Vagina (tissue), 2 donors: ENCODE data around the gene ARHGEF2. TPM values are rescaled to one million over a fixed set of nuclear protein-coding genes. Genes with fewer than 3 reads are reported as not detected.

Source experiments
- DNase-seq, 2 donors: peaks; one replicate each; pipeline ENCODE4 v3.0.0-alpha.2; 2017; ENCODE audit errors: extremely low spot score in 2 of 2
- H3K27ac ChIP-seq: fragments of 200-600 bp; sonication (generic); one replicate; pipeline ENCODE4 v1.5.1; 2019
- H3K27me3 ChIP-seq: fragments of 200-600 bp; sonication (generic); one replicate; pipeline ENCODE4 v1.5.1; 2019
- H3K36me3 ChIP-seq, 2 donors: fragments of 200-600 bp; sonication (generic); one replicate each; pipeline ENCODE4 v1.5.1; 2017 to 2019
- H3K4me1 ChIP-seq: fragments of 200-600 bp; sonication (generic); one replicate; pipeline ENCODE4 v1.5.1; 2019
- H3K4me3 ChIP-seq, 2 donors: fragments of 200-600 bp; sonication (generic); 1 replicate in 1 of 2; 2 replicates in 1 of 2; pipeline ENCODE4 v1.5.1; 2016 to 2019
- H3K9me3 ChIP-seq: fragments of 200-600 bp; sonication (generic); one replicate; pipeline ENCODE4 v1.5.1; 2019
- CTCF ChIP-seq, 3 experiments: fragments of 450-650 bp in 2 of 3; fragments of 200-600 bp in 1 of 3; sonication (generic) in 1 of 3; IDR thresholded peaks; one replicate each; pipeline ENCODE4 v1.5.1; 2017 to 2019; ENCODE audit warnings: antibody characterized with exemption in 3 of 3, mild to moderate bottlenecking in 2 of 3, moderate library complexity in 2 of 3
- POLR2A ChIP-seq, 2 donors: fragments of 450-650 bp; IDR thresholded peaks; one replicate each; pipeline ENCODE4 v1.6.1; 2017; ENCODE audit warnings: antibody characterized with exemption in 2 of 2, mild to moderate bottlenecking in 2 of 2, moderate library complexity in 2 of 2
- POLR2AphosphoS5 ChIP-seq, 2 donors: sonication (generic); formaldehyde crosslinking; IDR thresholded peaks; one replicate each; pipeline ENCODE4 v1.9.0; 2017; ENCODE audit warnings: antibody characterized with exemption in 2 of 2, mild to moderate bottlenecking in 2 of 2, low read depth in 1 of 2; ENCODE audit not compliant: insufficient read depth in 1 of 2
- intact Hi-C: fragments of 100-400 bp; cut with DNase I; formaldehyde crosslinking; loops from one replicate; pipeline ENCODE4 v1.15.1; 2023
- total RNA-seq: library from RNA; depleted of rRNA; stranded (reverse); fragments of >200 nt; gene quantifications from one replicate; pipeline ENCODE4 v1.2.3, GENCODE V29; 2016

ARHGEF2 gene
- total RNA-seq, 1 donor from 2014 or later: 76.4 TPM

- Histone ChIP-seq H3K36me3 (peaks cover 10 to 93% of the 10 kb centered on the region in 2 donors), H3K27me3 (no peaks in the 10 kb centered on the region), H3K4me1 (peaks cover 11% of the 10 kb centered on the region), H3K9me3 (no peaks in the 10 kb centered on the region), H3K4me3 (no peak overlapping the region), H3K27ac (no peak overlapping the region)
- no peak for TF ChIP-seq CTCF (IDR thresholded peaks at IDR 0.05)
- no peak for TF ChIP-seq POLR2A (IDR thresholded peaks at IDR 0.05)
- TF ChIP-seq POLR2AphosphoS5 (IDR thresholded peaks at IDR 0.05; ENCODE audit: insufficient read depth in 1 of 2, low read depth in 1 of 2): no peak
- intact Hi-C loops: no loop called here
- DNase-seq: no peak
Measured at GRCh38 chr1:155957411-155957915, 20.9 kb downstream of the ARHGEF2 start.

DNA sequence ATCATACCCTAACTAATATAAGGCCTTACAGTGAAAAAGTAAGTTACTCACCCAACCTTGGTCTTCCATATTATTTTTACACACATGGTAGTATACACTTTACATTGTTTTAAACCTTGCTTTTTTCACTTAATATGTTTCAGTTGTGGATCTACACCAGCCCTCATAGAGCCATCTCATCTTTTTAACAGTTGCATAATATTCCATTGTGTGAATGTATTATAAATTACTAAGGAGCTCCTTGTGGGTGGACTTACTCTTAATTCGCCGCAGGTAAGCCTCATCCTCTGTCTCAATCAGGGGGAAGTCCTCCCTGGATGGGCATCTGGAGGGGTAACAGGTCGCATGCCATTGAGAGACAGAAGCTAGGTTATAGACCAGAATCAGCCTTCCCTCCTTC lies 23.7 kb downstream of the ARHGEF2 start:
- intact Hi-C loops: no loop called here
- no peak for DNase-seq
- no peak for TF ChIP-seq POLR2AphosphoS5 (IDR thresholded peaks at IDR 0.05; ENCODE audit: insufficient read depth in 1 of 2, low read depth in 1 of 2)
- TF ChIP-seq POLR2A (IDR thresholded peaks at IDR 0.05): no peak
- TF ChIP-seq CTCF (IDR thresholded peaks at IDR 0.05): no peak
- H3K27ac ChIP-seq: no peak overlapping the region
- no peak overlapping the region for H3K4me3 ChIP-seq
- H3K4me1 ChIP-seq: no peaks in the 10 kb centered on the region
- H3K36me3 ChIP-seq: peaks cover 10 to 93% of the 10 kb centered on the region in 2 donors
- no peaks in the 10 kb centered on the region for H3K27me3 ChIP-seq
- no peaks in the 10 kb centered on the region for H3K9me3 ChIP-seq

DNA sequence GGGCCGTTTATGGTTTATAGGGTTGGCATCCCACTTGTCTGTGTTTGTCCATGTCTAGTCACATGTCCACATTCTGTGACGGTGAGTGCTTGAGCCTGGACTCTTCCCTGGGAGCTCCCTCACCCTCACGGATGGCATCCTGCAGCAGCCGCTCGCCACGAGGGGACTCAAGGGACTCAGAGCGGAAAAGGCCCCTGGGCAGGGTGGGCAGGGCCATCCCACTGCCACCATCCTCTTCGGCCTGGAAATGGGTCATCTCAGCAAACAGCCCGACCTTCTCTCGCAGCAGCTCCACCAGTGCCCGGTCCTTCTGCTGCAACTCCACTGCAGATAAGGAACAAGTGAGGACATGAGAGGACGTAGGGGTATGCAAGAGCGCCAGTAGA lies 25.8 kb downstream of the ARHGEF2 start:
- TF ChIP-seq CTCF (IDR thresholded peaks at IDR 0.05) (no peak), POLR2AphosphoS5 (IDR thresholded peaks at IDR 0.05; ENCODE audit: insufficient read depth in 1 of 2, low read depth in 1 of 2) (no peak), POLR2A (IDR thresholded peaks at IDR 0.05) (no peak)
- H3K4me1 ChIP-seq: no peaks in the 10 kb centered on the region
- H3K9me3 ChIP-seq: no peaks in the 10 kb centered on the region
- peaks cover 10 to 95% of the 10 kb centered on the region in 2 donors for H3K36me3 ChIP-seq
- H3K27ac ChIP-seq: no peak overlapping the region
- H3K27me3 ChIP-seq: no peaks in the 10 kb centered on the region
- no peak for DNase-seq
- H3K4me3 ChIP-seq: no peak overlapping the region
- intact Hi-C loops: no loop called here

DNA sequence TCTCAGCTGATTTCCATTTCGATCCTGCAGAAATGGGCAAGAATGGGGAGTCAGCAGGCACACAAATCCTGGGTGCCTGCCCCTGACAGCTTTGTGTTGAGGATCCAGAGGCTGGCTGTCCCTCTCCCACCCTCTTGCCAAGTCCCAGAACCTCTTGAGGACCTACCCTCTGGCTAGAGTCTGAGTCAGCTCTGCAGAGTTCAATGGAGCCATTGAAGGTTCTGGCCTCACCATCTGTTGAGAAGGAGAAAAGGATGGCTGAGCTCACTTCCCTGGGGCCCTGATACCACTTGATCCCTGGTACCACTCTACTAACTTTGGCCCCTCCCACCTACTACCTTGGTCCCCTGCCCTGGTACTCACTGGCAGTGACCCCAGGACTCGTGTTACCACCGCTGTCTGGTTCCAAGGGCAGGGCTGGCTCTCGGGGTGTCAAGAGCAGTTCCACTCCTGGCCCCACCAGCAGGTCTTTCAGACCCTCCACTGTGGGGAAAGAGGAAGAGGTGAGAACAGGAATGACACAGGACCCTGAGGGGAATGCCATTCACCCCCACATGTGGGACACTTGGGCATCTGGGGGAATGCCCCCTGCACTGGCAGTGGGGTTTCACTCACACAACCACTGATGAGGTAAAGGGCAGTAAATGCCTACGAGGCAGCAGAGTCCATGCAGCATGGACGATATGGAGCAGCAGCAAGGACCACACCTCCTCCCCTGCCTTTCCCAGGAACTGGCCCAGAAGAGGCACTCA lies 26.4 kb downstream of the ARHGEF2 start:
- Histone ChIP-seq H3K4me1 (no peaks in the 10 kb centered on the region), H3K27ac (no peak overlapping the region), H3K4me3 (no peak overlapping the region), H3K36me3 (peaks cover 7 to 93% of the 10 kb centered on the region in 2 donors), H3K27me3 (no peaks in the 10 kb centered on the region), H3K9me3 (no peaks in the 10 kb centered on the region)
- DNase-seq: no peak
- intact Hi-C loops: no loop called here
- no peak for TF ChIP-seq POLR2A (IDR thresholded peaks at IDR 0.05)
- peak in 1 of 2 donors; percentile 6 for TF ChIP-seq POLR2AphosphoS5 (IDR thresholded peaks at IDR 0.05; ENCODE audit: insufficient read depth in 1 of 2, low read depth in 1 of 2)

GRCh38 chr1:155950829-155951228 lies 27.5 kb downstream of the ARHGEF2 start:
- Histone ChIP-seq H3K4me3 (no peak overlapping the region), H3K4me1 (no peaks in the 10 kb centered on the region), H3K36me3 (peaks cover 3 to 82% of the 10 kb centered on the region in 2 donors)

More at GRCh38 chr1:155950829-155951228, 27.5 kb downstream of the ARHGEF2 start:
- intact Hi-C loops: no loop called here
- Histone ChIP-seq H3K27me3 (no peaks in the 10 kb centered on the region), H3K9me3 (no peaks in the 10 kb centered on the region), H3K27ac (no peak overlapping the region)
- no peak for DNase-seq
- no peak for TF ChIP-seq POLR2AphosphoS5 (IDR thresholded peaks at IDR 0.05; ENCODE audit: insufficient read depth in 1 of 2, low read depth in 1 of 2)
- TF ChIP-seq CTCF (IDR thresholded peaks at IDR 0.05): no peak
